ENCODE results near the gene PPP1R16B. TPM values are rescaled to one million over a fixed set of nuclear protein-coding genes. Genes with fewer than 3 reads are reported as not detected.

PPP1R16B gene
- polyA plus RNA-seq, 2 of the 4 experiments (the other 2 are of a cell fraction): 0.17 to 0.31 TPM

GRCh38 chr20:38937978-38938473, 132.5 kb downstream of the PPP1R16B start (continued):
- no peak for TF ChIP-seq REST (IDR thresholded peaks at IDR 0.05)
- no peak for TF ChIP-seq TFCP2L1 (CRISPR knock-in tag; IDR thresholded peaks at IDR 0.05)
- TF ChIP-seq RAD21 (conservative IDR thresholded peaks at IDR 0.05 in 1 of 2, IDR thresholded peaks at IDR 0.05 in 1 of 2): no peak

- H3K9me3 ChIP-seq: no peaks in the 10 kb centered on the region
- H3K4me2 ChIP-seq: no peak overlapping the region
- ATAC-seq (no peak), FAIRE-seq (no peak), DNase-seq (ENCODE audit: low read depth in 1 of 2, low spot score in 1 of 2) (no peak)
- no peak overlapping the region for H3K4me3 ChIP-seq
- WGBS (ENCODE audit: missing lambda C conversion rate): 92% methylated on average over 2 of the region's 2 CpGs
- TF ChIP-seq HDAC2 (IDR thresholded peaks at IDR 0.05) (no peak), KDM5A (IDR thresholded peaks at IDR 0.05) (no peak)
- peaks cover 20% of the 10 kb centered on the region for H3K4me1 ChIP-seq
- no peak overlapping the region for H3K27ac ChIP-seq
- ChIA-PET POLR2A (no interaction called here), CTCF (interaction anchor here (1.0 kb wide), 1 partner anchor 79 kb away, joined by 3 read pairs; no protein-coding TSS in a partner anchor)
These were observed 134.2 kb downstream of the PPP1R16B start for GRCh38 chr20:38939686-38940085.

- Histone ChIP-seq H3K4me1 (peaks cover 10% of the 10 kb centered on the region; the same call in 2 of the 3 replicates), H3K4me2 (no peak overlapping the region), H3K9me3 (no peaks in the 10 kb centered on the region), H3K27ac (no peak overlapping the region), H3K4me3 (no peak overlapping the region)
- ChIA-PET POLR2A (no interaction called here), CTCF (interaction anchor here (0.6 to 2.0 kb wide), 3 partner anchors 46 to 296 kb away, joined by 4 to 8 read pairs (median 5); no protein-coding TSS in a partner anchor)
- no peak for TF ChIP-seq POLR2AphosphoS2 (conservative IDR thresholded peaks at IDR 0.05; ENCODE audit: low read length)
- no peak for TF ChIP-seq ZC3H11A (IDR thresholded peaks at IDR 0.05)
- TF ChIP-seq CHD2 (IDR thresholded peaks at IDR 0.05; ENCODE audit: low read length, partially characterized antibody): no peak
- no peak for TF ChIP-seq MYC (IDR thresholded peaks at IDR 0.05; ENCODE audit: borderline replicate concordance, low read length)
- no peak for TF ChIP-seq HOXB5 (CRISPR knock-in tag; IDR thresholded peaks at IDR 0.05)
- no peak for TF ChIP-seq HDAC2 (IDR thresholded peaks at IDR 0.05)
- no peak for TF ChIP-seq TFCP2L1 (CRISPR knock-in tag; IDR thresholded peaks at IDR 0.05)
- no peak for TF ChIP-seq HOXB13 (CRISPR knock-in tag; IDR thresholded peaks at IDR 0.05; ENCODE audit: low read depth)
- TF ChIP-seq POLR2A (IDR thresholded peaks at IDR 0.05; ENCODE audit: low read length): no peak
- TF ChIP-seq FOSL2 (IDR thresholded peaks at IDR 0.05): no peak
- TF ChIP-seq FOSL2 (CRISPR knock-in tag; IDR thresholded peaks at IDR 0.05): no peak
- no peak for TF ChIP-seq ZNF302 (CRISPR knock-in tag; IDR thresholded peaks at IDR 0.05)
- TF ChIP-seq CBX8 (IDR thresholded peaks at IDR 0.05): no peak
- no peak for TF ChIP-seq ZFP36 (IDR thresholded peaks at IDR 0.05; ENCODE audit: borderline replicate concordance, partially characterized antibody)
- TF ChIP-seq ZSCAN20 (CRISPR knock-in tag; IDR thresholded peaks at IDR 0.05): no peak
- TF ChIP-seq E2F6 (IDR thresholded peaks at IDR 0.05; ENCODE audit: borderline replicate concordance, low read depth): no peak
- no peak for TF ChIP-seq USF2 (IDR thresholded peaks at IDR 0.05)
- TF ChIP-seq EP300 (IDR thresholded peaks at IDR 0.05): no peak
- TF ChIP-seq RAD21 (conservative IDR thresholded peaks at IDR 0.05 in 1 of 2, IDR thresholded peaks at IDR 0.05 in 1 of 2): no peak
- TF ChIP-seq MAZ (IDR thresholded peaks at IDR 0.05; ENCODE audit: borderline replicate concordance, low read depth, low read length): no peak
- DNase-seq (ENCODE audit: low read depth in 1 of 2, low spot score in 1 of 2): no peak
- 88% methylated on average over 5 of the region's 5 CpGs for WGBS (ENCODE audit: missing lambda C conversion rate)
- ATAC-seq: no peak
- no peak for FAIRE-seq
These were observed 135.1 kb downstream of the PPP1R16B start for GRCh38 chr20:38940644-38941043.

Measured in A549 (cell line).